H54 (cell line): Measurements from ENCODE around the gene NAPB.
A peak's percentile ranks its signal among the peaks of the same experiment; 100 is the strongest.

Experiments used
- DNase-seq: peaks from one replicate; pipeline ENCODE4 v3.0.0; 2011; ENCODE audit warnings: low spot score, mixed read lengths; ENCODE audit not compliant: insufficient read length
- FAIRE-seq: peaks from 3 replicates; lab custom pipeline; 2011; peaks lifted over from hg19 to GRCh38; lab: Jason Lieb, UNC
- POLR2A ChIP-seq: IDR thresholded peaks from 2 replicates; pipeline ENCODE4 v1.6.1; 2011; ENCODE audit warnings: low read depth, mild to moderate bottlenecking, low read length

Gene NAPB

DNA sequence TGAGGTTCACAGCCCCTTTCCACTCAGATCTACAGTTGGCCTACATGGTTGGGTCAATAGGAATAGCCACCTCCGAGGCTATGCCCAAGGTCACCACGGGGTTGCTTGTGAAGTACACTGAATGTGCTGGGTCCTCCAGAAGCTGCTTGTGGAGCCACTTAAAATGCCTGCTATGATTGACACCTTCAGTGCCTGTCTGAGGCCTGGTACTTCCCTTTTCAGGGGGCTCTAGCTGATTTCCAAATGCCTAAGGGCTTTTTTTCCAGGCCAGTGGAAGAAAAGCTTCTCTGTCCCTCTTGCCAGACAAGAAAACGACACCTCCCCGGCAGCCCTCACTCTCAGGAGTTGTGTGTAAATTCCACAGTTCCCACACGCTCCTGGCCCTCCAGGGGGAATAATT, 77.0 kb downstream of the NAPB start:
- no peak for FAIRE-seq
- TF ChIP-seq POLR2A: no peak
- no peak for DNase-seq

DNA sequence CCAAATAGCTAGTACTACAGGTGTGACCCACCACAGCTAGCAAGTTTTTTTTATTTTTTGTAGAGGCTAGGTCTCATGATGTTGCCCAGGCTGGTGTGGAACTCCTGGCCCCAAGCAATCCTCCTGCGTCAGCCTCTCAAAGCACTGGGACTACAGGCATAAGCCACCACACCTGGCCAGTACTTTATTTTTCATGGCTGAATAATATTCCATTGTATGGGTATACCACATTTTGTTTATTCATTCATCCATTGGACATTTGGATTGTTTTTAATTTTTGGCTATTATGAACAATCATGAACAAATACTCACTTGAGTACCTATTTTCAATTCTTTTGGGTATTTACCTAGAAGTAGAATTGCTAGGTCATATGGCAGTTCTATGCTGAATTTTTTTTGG, 77.7 kb downstream of the NAPB start:
- DNase-seq: no peak
- no peak for TF ChIP-seq POLR2A
- FAIRE-seq: no peak

DNA sequence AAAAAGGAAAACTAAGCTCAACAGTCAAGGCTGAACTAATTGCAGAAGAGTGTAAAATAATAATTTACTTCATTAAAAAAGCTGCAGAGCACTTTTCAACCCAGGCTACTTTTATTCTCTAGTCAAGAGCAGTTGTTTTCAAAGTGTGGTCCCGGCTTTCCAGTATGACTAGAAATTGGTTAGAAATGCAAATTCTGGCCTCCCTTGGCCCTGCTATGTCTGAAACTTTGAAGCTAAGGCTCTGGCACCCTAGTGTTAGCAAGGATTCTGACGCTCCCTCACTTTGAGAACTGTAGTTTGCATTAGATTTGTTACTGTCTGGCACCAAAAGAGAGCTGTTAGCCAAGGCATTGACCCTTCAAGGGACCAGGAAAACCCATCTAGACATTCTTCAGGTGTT, 80.2 kb downstream of the NAPB start:
- no peak for TF ChIP-seq POLR2A
- DNase-seq: no peak
- FAIRE-seq: no peak

DNA sequence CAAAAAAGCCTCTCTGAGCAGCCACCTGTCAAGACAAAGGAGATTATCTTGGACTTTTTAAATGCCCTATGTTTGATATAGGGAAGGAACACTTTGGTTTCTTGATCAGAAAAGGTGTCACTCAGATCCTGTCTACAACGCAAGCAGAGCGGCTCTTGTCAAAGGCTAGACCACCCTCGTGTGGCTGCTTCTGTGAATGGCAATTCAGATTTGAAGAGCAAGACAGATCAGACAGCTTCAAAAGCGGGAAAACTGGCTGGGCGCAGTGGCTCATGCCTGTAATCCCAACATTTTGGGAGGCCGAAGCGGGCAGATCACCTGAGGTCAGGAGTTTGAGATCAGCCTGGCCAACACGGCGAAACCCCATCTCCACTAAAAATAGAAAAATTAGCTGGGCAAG, 80.8 kb downstream of the NAPB start:
- TF ChIP-seq POLR2A: no peak
- no peak for FAIRE-seq
- peak; percentile 39 for DNase-seq

DNA sequence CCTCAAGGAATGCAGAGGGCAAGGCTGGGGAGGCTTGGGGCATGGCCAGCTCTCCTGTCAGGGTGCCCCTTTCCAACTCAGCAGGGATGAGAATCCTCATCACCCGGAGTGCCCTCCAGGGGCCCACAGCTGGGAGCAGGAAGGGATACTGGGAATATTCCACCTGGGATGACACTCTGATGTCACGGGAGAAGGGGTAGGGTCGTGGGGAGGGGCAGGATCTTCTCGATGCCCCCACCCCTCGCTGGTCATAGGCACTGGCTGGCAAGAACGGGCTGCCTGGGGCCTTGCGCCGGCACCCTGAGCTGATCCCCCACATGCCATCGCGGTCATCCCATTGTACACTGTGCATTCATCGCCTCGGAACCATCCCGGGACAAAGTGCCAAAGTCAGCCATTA, 81.3 kb downstream of the NAPB start:
- no peak for TF ChIP-seq POLR2A
- FAIRE-seq: no peak
- no peak for DNase-seq

DNA sequence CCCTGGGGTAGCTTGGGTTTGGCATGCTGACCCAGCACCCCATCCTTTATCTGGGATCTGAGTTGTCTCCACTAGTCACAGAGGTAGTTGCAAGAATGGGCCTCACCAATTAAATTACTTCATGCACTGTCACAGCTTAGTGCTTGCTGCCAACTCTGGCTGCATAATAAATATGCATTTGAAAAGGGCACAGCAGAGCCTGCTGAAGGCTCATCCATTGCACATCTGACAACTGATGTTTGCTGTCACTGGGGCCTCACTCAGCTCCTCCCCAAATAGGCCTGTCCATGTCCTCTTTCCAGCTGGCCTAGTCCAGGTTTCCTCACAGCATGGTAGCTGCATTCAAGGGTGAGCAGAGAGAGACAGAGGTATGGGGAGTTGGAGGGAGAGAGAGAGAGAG, 84.0 kb downstream of the NAPB start:
- no peak for TF ChIP-seq POLR2A
- no peak for DNase-seq
- FAIRE-seq: no peak

DNA sequence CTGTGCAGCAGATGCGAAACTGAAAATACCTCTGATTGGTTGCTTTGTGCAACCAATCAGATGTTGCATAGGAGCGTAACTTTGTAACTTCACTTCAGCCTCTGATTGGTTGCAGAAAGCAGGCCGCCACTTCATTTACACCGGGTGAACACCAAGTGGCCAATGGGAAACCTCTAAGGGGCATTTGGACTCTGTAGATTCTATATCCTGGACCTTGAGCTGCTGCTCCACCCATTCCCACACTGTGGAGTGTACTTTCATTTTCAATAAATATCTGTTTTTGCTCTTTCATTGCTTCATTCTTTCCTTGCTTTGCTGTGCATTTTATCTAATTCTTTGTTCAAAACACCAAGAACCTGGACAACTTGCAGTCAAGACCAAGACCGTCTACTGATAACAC, 84.8 kb downstream of the NAPB start:
- DNase-seq (no peak), FAIRE-seq (no peak)
- no peak for TF ChIP-seq POLR2A

DNA sequence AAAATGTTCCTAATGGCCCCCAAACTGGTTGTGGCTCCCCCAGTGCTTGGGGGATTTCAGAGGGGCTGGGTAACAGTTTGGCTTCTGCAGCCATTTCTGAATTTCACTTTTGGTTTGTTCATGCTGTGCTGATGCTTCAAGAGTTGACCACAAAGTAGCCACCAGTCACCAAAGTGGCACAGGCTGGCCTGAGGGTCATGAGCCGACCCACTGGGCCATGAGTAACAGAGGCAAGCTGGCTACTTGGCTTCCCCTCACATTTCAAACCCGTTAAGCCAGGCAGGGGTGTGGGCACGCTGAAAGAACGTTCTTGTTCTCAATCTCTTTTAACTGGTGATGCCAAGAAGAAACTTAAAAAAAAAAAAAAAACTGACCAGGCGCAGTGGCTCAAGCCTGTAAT, 85.8 kb downstream of the NAPB start:
- DNase-seq: no peak
- FAIRE-seq: no peak
- TF ChIP-seq POLR2A: no peak

DNA sequence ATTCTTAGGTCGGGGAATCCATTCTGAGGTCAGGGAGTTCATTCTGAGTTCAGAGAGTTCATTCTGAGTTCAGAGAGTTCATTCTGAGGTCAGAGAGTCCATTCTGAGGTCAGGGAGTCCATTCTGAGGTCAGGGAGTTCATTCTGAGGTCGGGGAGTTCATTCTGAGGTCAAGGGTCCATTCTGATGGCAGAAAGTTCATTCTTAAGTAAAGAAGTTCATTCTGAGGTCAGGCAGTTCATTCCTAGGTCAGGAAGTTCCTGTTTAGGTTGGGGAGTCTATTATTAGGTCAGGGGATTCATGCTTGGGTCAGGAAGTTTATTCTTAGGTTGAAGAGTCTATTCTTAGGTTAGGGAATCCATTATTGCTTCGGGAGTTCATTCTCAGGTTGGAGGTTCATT, 87.2 kb downstream of the NAPB start:
- no peak for FAIRE-seq
- no peak for TF ChIP-seq POLR2A
- DNase-seq: no peak

DNA sequence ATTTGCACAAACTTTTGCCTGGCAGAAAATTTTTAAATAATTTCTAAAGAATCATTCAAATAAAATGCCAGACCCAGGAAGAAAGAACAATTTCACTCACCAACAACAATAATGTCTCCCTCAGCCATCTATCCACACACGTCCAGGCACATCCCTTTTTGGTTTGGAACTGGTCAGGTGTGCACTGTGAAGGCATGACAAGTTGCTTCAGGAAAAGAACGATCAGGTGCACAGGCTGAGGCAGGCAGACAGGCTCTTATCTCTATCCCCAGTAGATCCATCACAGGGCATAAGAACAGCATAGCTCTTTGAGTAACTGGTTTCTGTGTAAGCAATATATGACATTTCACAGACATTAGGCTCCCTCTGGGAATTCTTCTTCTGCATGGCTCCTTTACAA, 88.8 kb downstream of the NAPB start:
- DNase-seq (no peak), FAIRE-seq (no peak)
- TF ChIP-seq POLR2A: no peak

DNA sequence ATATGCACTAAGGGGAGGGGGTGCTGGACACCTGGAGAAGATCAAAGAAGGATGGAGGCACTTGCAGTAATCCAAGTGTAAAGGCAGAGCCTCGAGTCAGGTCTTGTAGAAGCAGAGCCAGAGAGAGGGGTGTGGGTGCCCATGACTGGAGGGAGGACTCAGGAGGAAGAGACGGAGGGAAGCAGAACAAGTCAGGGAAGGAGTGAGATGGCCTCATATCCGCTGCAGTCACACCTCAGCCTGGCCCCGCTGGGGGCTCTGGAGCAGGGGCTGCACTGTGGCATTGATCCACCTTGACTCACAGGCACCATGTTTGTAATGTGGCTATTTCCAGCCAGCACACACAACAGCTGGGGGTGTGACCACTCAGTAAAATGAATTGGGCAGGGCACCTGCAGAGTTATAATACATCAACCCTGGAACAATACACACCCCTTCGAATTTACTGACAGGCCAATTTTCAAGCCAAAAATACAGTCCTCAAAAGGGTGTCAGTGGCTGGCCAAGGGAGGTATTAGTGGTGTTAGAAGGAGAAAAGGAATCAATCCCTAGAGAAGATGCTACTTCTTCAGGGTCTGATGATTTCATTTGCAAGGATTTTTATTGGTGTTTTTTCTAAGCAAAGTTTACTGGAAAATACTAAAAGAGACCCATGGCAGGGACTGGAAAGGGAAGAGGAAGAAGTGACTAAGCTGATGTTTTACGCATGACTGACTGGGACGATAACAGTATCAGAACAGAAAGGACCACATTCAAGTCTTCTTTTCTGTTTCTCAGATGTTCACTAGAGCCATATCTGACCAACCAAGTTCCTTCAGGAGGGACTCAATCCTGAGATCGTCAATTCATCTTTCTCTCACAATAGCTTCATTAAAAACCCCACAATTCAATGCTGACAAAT, 89.6 kb downstream of the NAPB start:
- TF ChIP-seq POLR2A: no peak
- FAIRE-seq (no peak), DNase-seq (no peak)

DNA sequence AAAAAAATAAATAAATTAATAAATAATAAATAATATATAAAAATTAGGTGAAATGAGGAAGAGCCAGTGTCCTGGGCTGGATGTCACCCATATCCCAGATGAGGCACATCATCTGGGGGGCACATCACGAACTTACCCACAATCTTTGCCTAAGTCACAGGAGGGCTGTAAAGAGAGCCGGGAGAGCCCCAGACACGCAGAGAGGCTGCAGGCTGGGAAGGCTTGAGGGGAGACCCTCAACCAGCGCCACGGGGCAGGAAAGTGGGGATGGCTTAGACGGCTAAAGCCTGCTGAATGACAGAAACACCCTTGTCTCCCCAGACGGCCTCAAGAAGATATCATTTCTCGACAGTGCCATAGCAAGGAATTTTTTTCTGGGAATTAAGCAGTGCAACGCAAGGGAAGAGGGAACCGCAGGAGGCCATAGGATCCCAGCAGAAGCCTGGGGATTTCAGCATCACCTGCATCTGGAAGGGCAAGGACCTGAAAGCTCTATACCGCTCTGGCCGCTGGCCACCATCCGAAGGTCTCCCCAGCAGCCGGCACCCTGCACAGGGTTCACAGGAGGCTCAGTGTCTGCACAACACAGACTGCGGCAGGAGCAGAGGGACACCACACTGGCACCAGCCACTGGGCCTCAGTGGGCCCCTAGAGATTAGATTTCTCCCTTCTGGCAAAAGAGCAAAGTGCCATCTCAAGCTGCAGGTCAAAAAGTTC, 93.5 kb downstream of the NAPB start:
- FAIRE-seq (no peak), DNase-seq (no peak)
- TF ChIP-seq POLR2A: no peak

DNA sequence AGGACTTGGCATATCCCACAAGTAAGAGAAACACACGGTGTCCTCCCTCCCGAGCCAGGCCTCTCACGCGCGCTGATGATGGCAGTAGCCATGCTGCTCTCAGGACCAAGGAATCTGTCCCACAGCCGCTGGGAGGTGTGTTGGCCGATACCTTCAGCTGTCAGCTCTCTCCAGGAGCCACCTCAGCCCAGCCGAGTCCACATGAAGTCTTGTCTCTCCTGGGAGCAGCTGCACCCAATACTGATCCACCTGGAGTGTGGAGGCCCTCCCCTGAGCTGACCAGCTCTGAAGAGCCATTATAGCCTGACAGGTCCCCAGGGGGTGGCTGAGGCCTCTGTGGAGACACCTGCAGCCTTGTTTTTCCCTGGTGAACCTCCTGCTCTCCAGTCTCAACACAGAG, 94.5 kb downstream of the NAPB start:
- no peak for TF ChIP-seq POLR2A
- FAIRE-seq (no peak), DNase-seq (no peak)

DNA sequence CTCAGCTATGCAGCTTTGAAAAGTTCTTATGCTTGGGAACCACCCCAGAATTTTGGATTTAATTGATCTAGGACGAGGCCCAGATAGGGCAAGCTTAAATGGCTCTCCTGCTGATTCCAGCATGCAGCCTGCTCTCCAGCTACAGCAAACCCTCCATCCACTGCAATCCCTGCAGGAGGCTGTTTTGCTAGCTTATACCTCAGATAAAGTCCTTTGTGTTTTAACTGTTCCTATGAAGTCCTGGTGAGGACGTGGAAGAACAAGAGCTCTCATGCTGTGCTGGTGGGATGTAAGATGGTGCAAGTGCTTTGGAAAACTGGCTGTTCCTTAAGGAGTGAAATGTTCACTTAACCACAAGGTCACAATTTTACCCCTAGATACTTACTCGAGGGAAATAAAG, 96.2 kb downstream of the NAPB start:
- no peak for FAIRE-seq
- no peak for TF ChIP-seq POLR2A
- no peak for DNase-seq
